DND-41 (cell line): ENCODE results near the gene SCN9A.
A peak's percentile ranks its signal among the peaks of the same experiment; 100 is the strongest.

Experiments
- ATAC-seq: fragments of 200-7000 bp; cut with Tn5 transposase; 3 replicates; pipeline ENCODE4 v1.9.1; 2021; ENCODE audit warnings: low read depth; ENCODE audit not compliant: insufficient read depth
- DNase-seq: peaks from one replicate; pipeline ENCODE4 v3.0.0-alpha.2; 2020
- H2AFZ ChIP-seq: 2 replicates; pipeline ENCODE4 v1.6.0; 2012; ENCODE audit warnings: low read depth, low read length
- H3K27ac ChIP-seq: 2 replicates; pipeline ENCODE4 v1.5.1; 2012; ENCODE audit warnings: low read length, inconsistent platforms
- H3K27me3 ChIP-seq: fragments of 200-600 bp; sonication (generic); 2 replicates; pipeline ENCODE4 v1.6.0; 2012; ENCODE audit warnings: low read length, mild to moderate bottlenecking, inconsistent platforms; ENCODE audit not compliant: insufficient read depth, poor library complexity
- H3K36me3 ChIP-seq: 2 replicates; pipeline ENCODE4 v1.5.1; 2012; ENCODE audit warnings: low read length, inconsistent platforms; ENCODE audit not compliant: insufficient read depth
- H3K4me1 ChIP-seq: 2 replicates; pipeline ENCODE4 v1.5.1; 2012; ENCODE audit warnings: mild to moderate bottlenecking, low read length; ENCODE audit not compliant: insufficient read depth
- H3K4me2 ChIP-seq: 2 replicates; pipeline ENCODE4 v1.6.0; 2012; ENCODE audit warnings: mild to moderate bottlenecking, moderate library complexity, low read length, inconsistent platforms; ENCODE audit not compliant: insufficient read depth
- H3K4me3 ChIP-seq, 2 experiments: fragments of 200-600 bp in 1 of 2; shearing (Covaris generic) in 1 of 2; 2 replicates each; pipeline ENCODE4 v1.5.1; 2012 to 2016; ENCODE audit warnings: inconsistent platforms in 2 of 2, low read length in 2 of 2, mild to moderate bottlenecking in 2 of 2, low read depth in 1 of 2, moderate library complexity in 1 of 2
- H3K79me2 ChIP-seq: 2 replicates; pipeline ENCODE4 v1.6.0; 2012; ENCODE audit warnings: low read length, inconsistent platforms; ENCODE audit not compliant: insufficient read depth
- H3K9ac ChIP-seq: 2 replicates; pipeline ENCODE4 v1.6.0; 2012; ENCODE audit warnings: low read depth, mild to moderate bottlenecking, inconsistent platforms, low read length, moderate library complexity
- H3K9me3 ChIP-seq: 2 replicates; pipeline ENCODE4 v1.5.1; 2012; ENCODE audit warnings: low read length, moderate library complexity, mild to moderate bottlenecking, inconsistent platforms; ENCODE audit not compliant: insufficient read depth, severe bottlenecking
- H4K20me1 ChIP-seq: 2 replicates; pipeline ENCODE4 v1.6.0; 2012; ENCODE audit warnings: low read length; ENCODE audit not compliant: insufficient read depth
- CTCF ChIP-seq: IDR thresholded peaks from 2 replicates; pipeline ENCODE4 v1.5.1; 2012; ENCODE audit warnings: borderline replicate concordance, low read length, moderate library complexity, mild to moderate bottlenecking; ENCODE audit not compliant: poor library complexity, severe bottlenecking; ENCODE audit errors: extremely low read depth
- EZH2 ChIP-seq: IDR thresholded peaks from 3 replicates; pipeline ENCODE4 v1.6.1; 2012; ENCODE audit warnings: borderline replicate concordance, low read depth, mild to moderate bottlenecking, moderate library complexity, low read length, inconsistent platforms; ENCODE audit not compliant: severe bottlenecking

The SCN9A gene

GRCh38 chr2:166184789-166185188, 191.0 kb downstream of the SCN9A start:
- Histone ChIP-seq H3K27ac (no peak overlapping the region), H3K27me3 (peaks cover 5% of the 10 kb centered on the region)
- no peak for TF ChIP-seq CTCF
- TF ChIP-seq EZH2 = no peak

GRCh38 chr2:166181813-166182154, 194.0 kb downstream of the SCN9A start:
- H3K36me3 ChIP-seq = no peaks in the 10 kb centered on the region
- no peaks in the 10 kb centered on the region for H3K9me3 ChIP-seq
- H3K4me2 ChIP-seq = no peak overlapping the region
- H3K79me2 ChIP-seq = no peaks in the 10 kb centered on the region
- DNase-seq = no peak
- TF ChIP-seq CTCF (peak; percentile 1), EZH2 (no peak)
- H2AFZ ChIP-seq = no peak overlapping the region
- no peaks in the 10 kb centered on the region for H4K20me1 ChIP-seq
- H3K27me3 ChIP-seq = peaks cover 7% of the 10 kb centered on the region
- H3K27ac ChIP-seq = no peak overlapping the region
- no peak for ATAC-seq
- H3K4me3 ChIP-seq = no peak overlapping the region
- no peaks in the 10 kb centered on the region for H3K4me1 ChIP-seq
- no peak overlapping the region for H3K9ac ChIP-seq

More at GRCh38 chr2:166184789-166185188, 191.0 kb downstream of the SCN9A start:
- no peak for DNase-seq
- Histone ChIP-seq H3K4me1 (no peaks in the 10 kb centered on the region), H4K20me1 (no peaks in the 10 kb centered on the region), H2AFZ (no peak overlapping the region), H3K9me3 (no peaks in the 10 kb centered on the region), H3K79me2 (no peaks in the 10 kb centered on the region), H3K36me3 (no peaks in the 10 kb centered on the region), H3K4me3 (no peak overlapping the region), H3K4me2 (no peak overlapping the region), H3K9ac (no peak overlapping the region)
- ATAC-seq = no peak

GRCh38 chr2:166180951-166181812, 194.6 kb downstream of the SCN9A start:
- Histone ChIP-seq H3K9ac (no peak overlapping the region), H3K4me2 (no peak overlapping the region), H3K36me3 (no peaks in the 10 kb centered on the region), H2AFZ (no peak overlapping the region), H3K79me2 (no peaks in the 10 kb centered on the region), H3K27me3 (peaks cover 7% of the 10 kb centered on the region), H3K27ac (no peak overlapping the region), H3K9me3 (no peaks in the 10 kb centered on the region), H3K4me3 (no peak overlapping the region), H3K4me1 (no peaks in the 10 kb centered on the region), H4K20me1 (no peaks in the 10 kb centered on the region)
- peak; percentile 60 for DNase-seq
- TF ChIP-seq EZH2 = no peak
- TF ChIP-seq CTCF = peak; percentile 73
- peak; percentile 94 for ATAC-seq
